Keratinocyte (primary cell): ENCODE data around the gene SLC66A2.

ENCODE experiments used
- EZH2 ChIP-seq: IDR thresholded peaks from one replicate; pipeline ENCODE4 v1.6.1; 2012; ENCODE audit warnings: inconsistent platforms, mild to moderate bottlenecking, low read length, moderate library complexity
- TF ChIP-seq, protein P1 (sequence below), 3 experiments: IDR thresholded peaks in 1 of 3; conservative IDR thresholded peaks in 1 of 3; optimal IDR thresholded peaks in 1 of 3; 2 replicates in 2 of 3; 3 replicates in 1 of 3; pipeline versions ENCODE3 to v1.5.1; 2011; ENCODE audit warnings: low read length in 3 of 3, mild to moderate bottlenecking in 3 of 3, moderate library complexity in 2 of 3, control low read depth in 1 of 3, inconsistent platforms in 1 of 3; ENCODE audit not compliant: insufficient read depth in 2 of 3; ENCODE audit errors: extremely low read depth in 1 of 3

DNA sequence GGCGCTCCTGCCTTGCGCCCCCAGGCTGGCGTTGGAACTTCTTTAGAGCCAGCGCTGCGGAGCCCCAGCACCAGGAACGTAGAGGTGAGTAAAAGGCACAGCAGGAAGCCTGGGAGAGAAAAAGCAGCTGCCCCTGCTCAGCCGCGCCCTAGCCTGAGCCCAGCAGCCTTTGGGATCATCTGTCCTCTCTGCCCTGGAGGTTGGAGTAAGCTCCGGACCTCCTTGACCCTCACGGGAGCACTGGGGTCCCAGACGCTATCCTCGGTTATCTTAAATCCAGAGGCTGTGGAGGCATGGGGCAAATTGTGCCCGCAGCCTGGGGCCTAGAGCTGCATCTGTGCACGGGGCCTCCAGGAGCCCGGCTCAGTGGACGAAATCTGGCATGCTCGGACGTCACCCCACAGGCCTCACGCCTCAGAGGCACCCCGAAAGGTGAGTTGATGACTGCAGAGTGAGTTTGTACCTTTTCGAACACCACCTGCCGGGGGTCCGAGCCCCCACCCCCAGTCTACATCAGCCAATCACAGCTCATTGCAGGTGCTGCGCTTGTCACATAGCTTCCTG lies 1.6 kb upstream of the SLC66A2 start:
- TF ChIP-seq, protein P1, sequence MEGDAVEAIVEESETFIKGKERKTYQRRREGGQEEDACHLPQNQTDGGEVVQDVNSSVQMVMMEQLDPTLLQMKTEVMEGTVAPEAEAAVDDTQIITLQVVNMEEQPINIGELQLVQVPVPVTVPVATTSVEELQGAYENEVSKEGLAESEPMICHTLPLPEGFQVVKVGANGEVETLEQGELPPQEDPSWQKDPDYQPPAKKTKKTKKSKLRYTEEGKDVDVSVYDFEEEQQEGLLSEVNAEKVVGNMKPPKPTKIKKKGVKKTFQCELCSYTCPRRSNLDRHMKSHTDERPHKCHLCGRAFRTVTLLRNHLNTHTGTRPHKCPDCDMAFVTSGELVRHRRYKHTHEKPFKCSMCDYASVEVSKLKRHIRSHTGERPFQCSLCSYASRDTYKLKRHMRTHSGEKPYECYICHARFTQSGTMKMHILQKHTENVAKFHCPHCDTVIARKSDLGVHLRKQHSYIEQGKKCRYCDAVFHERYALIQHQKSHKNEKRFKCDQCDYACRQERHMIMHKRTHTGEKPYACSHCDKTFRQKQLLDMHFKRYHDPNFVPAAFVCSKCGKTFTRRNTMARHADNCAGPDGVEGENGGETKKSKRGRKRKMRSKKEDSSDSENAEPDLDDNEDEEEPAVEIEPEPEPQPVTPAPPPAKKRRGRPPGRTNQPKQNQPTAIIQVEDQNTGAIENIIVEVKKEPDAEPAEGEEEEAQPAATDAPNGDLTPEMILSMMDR (optimal IDR thresholded peaks at IDR 0.05 in 1 of 3, IDR thresholded peaks at IDR 0.05 in 1 of 3, conservative IDR thresholded peaks at IDR 0.05 in 1 of 3; ENCODE audit: extremely low read depth in 1 of 3, insufficient read depth in 2 of 3, low read length in 3 of 3), result no peak
- no peak for TF ChIP-seq EZH2
